ENCODE results near the gene ASB16. TPM values are rescaled to one million over a fixed set of nuclear protein-coding genes. Genes with fewer than 3 reads are reported as not detected.
A peak's percentile ranks its signal among the peaks of the same experiment; 100 is the strongest.

Gene ASB16
- not detected in 2 replicates for polyA plus RNA-seq
- not detected in 2 replicates for polyA minus RNA-seq

- Histone ChIP-seq H3K79me2 (replicated peaks; ENCODE audit: insufficient read depth, low read length) (no peaks in the 10 kb centered on the region), H3K27ac (ENCODE audit: low read length) (no peak within 1 kb of the TSS), H3K4me3 (ENCODE audit: low read length) (no peak within 1 kb of the TSS), H3K9me2 (ENCODE audit: insufficient read depth, low read length) (no peaks in the 10 kb centered on the region), H3K36me3 (ENCODE audit: insufficient read depth, low read length) (no peaks in the 10 kb centered on the region), H2AFZ (ENCODE audit: low read depth, low read length) (no peak within 1 kb of the TSS), H4K20me1 (ENCODE audit: insufficient read depth) (no peaks in the 10 kb centered on the region), H3K9ac (ENCODE audit: low read length) (peak within 1 kb of the TSS; percentile 2), H3F3A (ENCODE audit: insufficient read depth, low read length, poor library complexity, severe bottlenecking) (no peaks in the 10 kb centered on the region), H3K9me3 (ENCODE audit: low read length) (no peaks in the 10 kb centered on the region), H3K4me2 (ENCODE audit: low read length) (no peak within 1 kb of the TSS), H3K27me3 (ENCODE audit: insufficient read depth, low read depth, low read length) (no peaks in the 10 kb centered on the region)
- TF ChIP-seq MXI1 (conservative IDR thresholded peaks at IDR 0.05; ENCODE audit: poor library complexity, severe bottlenecking) (no peak), CTCF (IDR thresholded peaks at IDR 0.05; ENCODE audit: poor library complexity, severe bottlenecking) (no peak), REST (IDR thresholded peaks at IDR 0.05; ENCODE audit: borderline replicate concordance) (no peak), TAF1 (IDR thresholded peaks at IDR 0.05; ENCODE audit: low read depth) (no peak), RAD21 (conservative IDR thresholded peaks at IDR 0.05) (no peak), EP300 (conservative IDR thresholded peaks at IDR 0.05; ENCODE audit: poor library complexity, severe bottlenecking) (no peak), SMC3 (conservative IDR thresholded peaks at IDR 0.05; ENCODE audit: poor library complexity) (no peak), EZH2 (IDR thresholded peaks at IDR 0.05; ENCODE audit: borderline replicate concordance, insufficient read depth, low read length, poor library complexity, severe bottlenecking) (no peak), POLR2AphosphoS5 (IDR thresholded peaks at IDR 0.05) (no peak)
These were observed at the start of gene ASB16 for GRCh38 chr17:44170499-44171201. TSS of gene ASB16 (plus strand) at chr17:44170704. CDS start at chr17:44170790, 86 bp downstream.

GRCh38 chr17:44120851-44121605, 49.5 kb upstream of the ASB16 start:
- no peaks in the 10 kb centered on the region for H3F3A ChIP-seq (ENCODE audit: insufficient read depth, low read length, poor library complexity, severe bottlenecking)
- H3K9me3 ChIP-seq (ENCODE audit: low read length): no peaks in the 10 kb centered on the region
- peak overlapping the region; percentile 90 for H3K27ac ChIP-seq (ENCODE audit: low read length)
- peak overlapping the region; percentile 90 for H3K4me2 ChIP-seq (ENCODE audit: low read length)
- peaks cover 53% of the 10 kb centered on the region for H3K79me2 ChIP-seq (replicated peaks; ENCODE audit: insufficient read depth, low read length)
- peak overlapping the region; percentile 99 for H3K4me3 ChIP-seq (ENCODE audit: low read length)
- TF ChIP-seq MXI1 (conservative IDR thresholded peaks at IDR 0.05; ENCODE audit: poor library complexity, severe bottlenecking) (no peak), EP300 (conservative IDR thresholded peaks at IDR 0.05; ENCODE audit: poor library complexity, severe bottlenecking) (no peak), EZH2 (IDR thresholded peaks at IDR 0.05; ENCODE audit: borderline replicate concordance, insufficient read depth, low read length, poor library complexity, severe bottlenecking) (no peak), TAF1 (IDR thresholded peaks at IDR 0.05; ENCODE audit: low read depth) (no peak), POLR2AphosphoS5 (IDR thresholded peaks at IDR 0.05) (no peak), SMC3 (conservative IDR thresholded peaks at IDR 0.05; ENCODE audit: poor library complexity) (no peak), CTCF (IDR thresholded peaks at IDR 0.05; ENCODE audit: poor library complexity, severe bottlenecking) (no peak), RAD21 (conservative IDR thresholded peaks at IDR 0.05) (no peak), REST (IDR thresholded peaks at IDR 0.05; ENCODE audit: borderline replicate concordance) (no peak)
- H2AFZ ChIP-seq (ENCODE audit: low read depth, low read length): no peak overlapping the region
- no peaks in the 10 kb centered on the region for H3K27me3 ChIP-seq (ENCODE audit: insufficient read depth, low read depth, low read length)
- no peaks in the 10 kb centered on the region for H3K9me2 ChIP-seq (ENCODE audit: insufficient read depth, low read length)
- peak overlapping the region; percentile 97 for H3K9ac ChIP-seq (ENCODE audit: low read length)
- peaks cover 5% of the 10 kb centered on the region for H4K20me1 ChIP-seq (ENCODE audit: insufficient read depth)
- H3K36me3 ChIP-seq (ENCODE audit: insufficient read depth, low read length): no peaks in the 10 kb centered on the region
